AG09309 (cell line): ENCODE data around the gene LGALS3.

Experiments used
- DNase-seq: peaks from one replicate; pipeline ENCODE4 v3.0.0-alpha.2; 2010; ENCODE audit warnings: low read depth
- H3K4me3 ChIP-seq: 2 replicates; pipeline ENCODE4 v1.5.1; 2011; ENCODE audit warnings: mild to moderate bottlenecking, low read depth, low read length, moderate library complexity; ENCODE audit not compliant: control insufficient read depth
- TF ChIP-seq, protein P1 (sequence below): IDR thresholded peaks from 2 replicates; pipeline ENCODE4 v1.5.1; 2011; ENCODE audit warnings: mild to moderate bottlenecking, low read depth, low read length, inconsistent platforms; ENCODE audit not compliant: insufficient read depth, control insufficient read depth; ENCODE audit errors: missing control alignments

Gene LGALS3

GRCh38 chr14:55124774-55125386 lies 4.2 kb upstream of the LGALS3 start:
- H3K4me3 ChIP-seq = no peak overlapping the region
- DNase-seq = no peak
- TF ChIP-seq, protein P1, sequence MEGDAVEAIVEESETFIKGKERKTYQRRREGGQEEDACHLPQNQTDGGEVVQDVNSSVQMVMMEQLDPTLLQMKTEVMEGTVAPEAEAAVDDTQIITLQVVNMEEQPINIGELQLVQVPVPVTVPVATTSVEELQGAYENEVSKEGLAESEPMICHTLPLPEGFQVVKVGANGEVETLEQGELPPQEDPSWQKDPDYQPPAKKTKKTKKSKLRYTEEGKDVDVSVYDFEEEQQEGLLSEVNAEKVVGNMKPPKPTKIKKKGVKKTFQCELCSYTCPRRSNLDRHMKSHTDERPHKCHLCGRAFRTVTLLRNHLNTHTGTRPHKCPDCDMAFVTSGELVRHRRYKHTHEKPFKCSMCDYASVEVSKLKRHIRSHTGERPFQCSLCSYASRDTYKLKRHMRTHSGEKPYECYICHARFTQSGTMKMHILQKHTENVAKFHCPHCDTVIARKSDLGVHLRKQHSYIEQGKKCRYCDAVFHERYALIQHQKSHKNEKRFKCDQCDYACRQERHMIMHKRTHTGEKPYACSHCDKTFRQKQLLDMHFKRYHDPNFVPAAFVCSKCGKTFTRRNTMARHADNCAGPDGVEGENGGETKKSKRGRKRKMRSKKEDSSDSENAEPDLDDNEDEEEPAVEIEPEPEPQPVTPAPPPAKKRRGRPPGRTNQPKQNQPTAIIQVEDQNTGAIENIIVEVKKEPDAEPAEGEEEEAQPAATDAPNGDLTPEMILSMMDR = no peak

GRCh38 chr14:55125403-55125802 lies 3.6 kb upstream of the LGALS3 start:
- DNase-seq = no peak
- TF ChIP-seq, protein P1 = no peak
- H3K4me3 ChIP-seq = no peak overlapping the region

GRCh38 chr14:55126034-55126433 lies 3.0 kb upstream of the LGALS3 start:
- DNase-seq = no peak
- no peak overlapping the region for H3K4me3 ChIP-seq
- TF ChIP-seq, protein P1 = no peak

DNA sequence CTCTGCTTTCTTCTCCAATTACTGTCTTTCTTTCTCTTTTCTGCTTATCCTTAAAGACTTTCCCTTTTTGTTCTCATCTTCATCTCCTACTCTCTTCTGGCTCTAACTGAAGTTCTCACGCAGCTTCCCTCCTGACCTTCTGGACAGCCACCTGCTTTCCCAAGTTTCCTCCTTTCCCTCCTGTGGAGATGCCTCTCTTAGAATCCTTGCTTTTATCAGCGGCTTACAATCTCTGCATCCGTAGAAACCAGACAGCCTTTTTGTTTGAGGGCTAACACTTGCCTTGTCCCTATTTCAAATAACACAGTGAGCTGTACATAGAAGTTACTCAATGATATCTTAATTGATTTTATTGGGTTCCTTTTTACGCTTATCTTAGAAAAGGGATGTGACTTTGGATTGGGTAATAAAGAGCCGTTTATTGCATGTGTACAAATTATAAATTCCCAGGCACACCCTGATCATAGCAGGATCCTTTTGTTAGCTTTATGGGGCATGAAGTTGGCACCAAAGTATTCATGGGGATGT lies 2.1 kb upstream of the LGALS3 start:
- no peak overlapping the region for H3K4me3 ChIP-seq
- no peak for DNase-seq
- TF ChIP-seq, protein P1 = no peak

DNA sequence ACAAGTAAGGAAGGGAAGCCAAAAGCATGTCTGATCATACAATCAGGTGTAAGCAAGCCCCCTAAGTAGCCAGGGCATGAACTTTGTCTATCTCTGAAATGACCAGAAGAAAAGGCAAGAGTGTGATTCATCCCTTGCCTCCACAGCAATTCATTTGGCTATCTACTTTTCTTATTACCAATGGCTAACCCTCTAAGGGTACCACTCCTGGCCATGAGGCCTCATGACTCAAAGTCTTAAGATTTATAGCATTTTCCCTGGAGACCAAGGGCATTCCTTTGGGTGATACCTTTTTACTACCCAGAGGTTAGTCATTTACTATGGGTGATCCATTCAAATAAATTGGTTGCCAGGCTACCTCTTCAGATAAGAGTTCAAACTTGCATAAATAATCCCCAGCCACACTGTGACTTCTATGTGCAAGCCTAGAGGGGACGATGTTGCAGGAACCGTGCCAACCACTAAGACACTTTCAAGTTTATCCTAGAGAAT lies 1.5 kb upstream of the LGALS3 start:
- DNase-seq = peak; percentile 80
- TF ChIP-seq, protein P1 = no peak

GRCh38 chr14:55128386-55129085 lies 516 bp upstream of the LGALS3 start:
- peak overlapping the region; percentile 50 for H3K4me3 ChIP-seq
- TF ChIP-seq, protein P1 = no peak
- DNase-seq = no peak

More for the DNA sequence above, 1.5 kb upstream of the LGALS3 start:
- no peak overlapping the region for H3K4me3 ChIP-seq
